Subcutaneous adipose tissue (tissue), 4 donors: Measurements from ENCODE around the gene PXT1. TPM values are rescaled to one million over a fixed set of nuclear protein-coding genes. Genes with fewer than 3 reads are reported as not detected.

Experiments
- CTCF ChIP-seq: fragments of 450-650 bp; IDR thresholded peaks from one replicate; pipeline ENCODE4 v1.5.1; 2016; ENCODE audit warnings: low read depth, mild to moderate bottlenecking, control low read depth, antibody characterized with exemption, moderate library complexity
- total RNA-seq, 4 donors: library from RNA; depleted of rRNA; stranded (reverse); fragments of >200 nt; gene quantifications; one replicate each; pipeline ENCODE4 v1.1.0, GENCODE V29; 2016

PXT1 gene
- total RNA-seq, 4 donors from 2014 or later = not detected

- no peak for TF ChIP-seq CTCF
Measured at GRCh38 chr6:36442103-36442670, 467 bp downstream of the PXT1 start.

GRCh38 chr6:36441307-36441894, 1.3 kb downstream of the PXT1 start:
- no peak for TF ChIP-seq CTCF

- TF ChIP-seq CTCF = no peak
Measured at GRCh38 chr6:36436466-36436865, 6.2 kb downstream of the PXT1 start.

- no peak for TF ChIP-seq CTCF
Measured at GRCh38 chr6:36432151-36432671, 10.4 kb downstream of the PXT1 start.

DNA sequence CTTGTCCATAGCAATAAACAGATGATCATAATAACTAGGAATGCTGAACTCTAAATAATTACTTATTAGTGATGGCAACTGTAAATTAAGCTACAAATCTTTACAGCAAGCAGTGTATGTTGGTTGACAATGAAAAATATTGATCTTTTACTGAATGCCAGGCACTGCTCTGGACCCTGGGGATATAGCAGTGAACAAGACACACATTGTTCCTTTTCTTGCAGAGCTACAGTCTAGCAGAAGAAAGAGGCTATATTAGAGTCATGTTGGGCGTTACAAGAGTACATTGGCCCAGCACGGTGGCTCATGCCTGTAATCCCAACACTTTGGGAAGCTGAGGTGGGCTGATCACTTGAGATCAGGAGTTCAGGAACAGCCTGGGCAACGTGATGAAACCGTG, 11.5 kb downstream of the PXT1 start:
- no peak for TF ChIP-seq CTCF

DNA sequence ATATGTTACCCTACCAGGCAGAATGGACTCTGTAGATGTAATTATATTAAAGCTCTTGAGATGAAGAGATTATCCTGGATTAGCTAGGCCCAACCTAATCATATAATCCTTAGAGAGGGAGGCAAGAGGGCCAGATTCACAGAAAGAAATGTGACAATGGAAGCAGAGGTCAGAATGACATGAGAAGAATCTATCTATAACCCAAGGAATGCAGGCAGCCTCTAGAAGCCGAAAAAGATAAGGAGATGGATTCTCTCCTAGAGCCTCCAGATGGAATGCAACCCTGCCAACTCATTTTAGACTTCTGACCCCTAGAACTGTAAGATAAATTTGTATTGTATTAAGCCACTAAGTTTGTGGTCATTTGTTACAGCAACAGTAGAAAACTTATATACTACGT, 12.3 kb downstream of the PXT1 start:
- TF ChIP-seq CTCF = no peak

- TF ChIP-seq CTCF = no peak
Measured at GRCh38 chr6:36428911-36429310, 13.7 kb downstream of the PXT1 start.
